Smooth muscle cell (in vitro differentiated cells): Measurements from ENCODE around the gene VAV2. TPM values are rescaled to one million over a fixed set of nuclear protein-coding genes. Genes with fewer than 3 reads are reported as not detected.

Experiments used
- DNase-seq: peaks from one replicate; lab custom pipeline; 2025; ENCODE audit not compliant: unreplicated experiment; lab: John Stamatoyannopoulos, UW
- H2AFZ ChIP-seq: fragments of 200-600 bp; sonication (generic); 2 replicates; pipeline ENCODE4 v1.6.0; 2016; ENCODE audit warnings: antibody characterized with exemption, low read depth, mild to moderate bottlenecking
- H3F3A ChIP-seq: fragments of 200-600 bp; sonication (generic); 2 replicates; pipeline ENCODE4 v1.6.0; 2017; ENCODE audit warnings: antibody characterized with exemption, low read depth
- H3K27ac ChIP-seq: fragments of 200-600 bp; sonication (generic); 2 replicates; pipeline ENCODE4 v1.5.1; 2016; ENCODE audit warnings: low read depth, mild to moderate bottlenecking
- H3K27me3 ChIP-seq: fragments of 200-600 bp; sonication (generic); 2 replicates; pipeline ENCODE4 v1.6.1; 2016; ENCODE audit warnings: low read depth, mild to moderate bottlenecking
- H3K36me3 ChIP-seq: fragments of 200-600 bp; sonication (generic); 2 replicates; pipeline ENCODE4 v1.5.1; 2016; ENCODE audit warnings: low read depth
- H3K4me1 ChIP-seq: fragments of 200-600 bp; sonication (generic); 2 replicates; pipeline ENCODE4 v1.5.1; 2016; ENCODE audit warnings: low read depth
- H3K4me2 ChIP-seq: fragments of 200-600 bp; sonication (generic); 2 replicates; pipeline ENCODE4 v1.6.0; 2016; ENCODE audit warnings: mild to moderate bottlenecking
- H3K4me3 ChIP-seq: fragments of 200-600 bp; sonication (generic); 2 replicates; pipeline ENCODE4 v1.5.1; 2016; ENCODE audit warnings: mild to moderate bottlenecking
- H3K79me2 ChIP-seq: fragments of 200-600 bp; sonication (generic); 2 replicates; pipeline ENCODE4 v1.6.0; 2016; ENCODE audit warnings: low read depth, mild to moderate bottlenecking
- H3K9ac ChIP-seq: fragments of 200-600 bp; sonication (generic); 2 replicates; pipeline ENCODE4 v1.6.0; 2016; ENCODE audit warnings: low read depth
- H3K9me3 ChIP-seq: fragments of 200-600 bp; sonication (generic); replicated peaks from 2 replicates; pipeline ENCODE4 v1.5.1; 2016; ENCODE audit warnings: low read depth
- H4K20me1 ChIP-seq: fragments of 200-600 bp; sonication (generic); 2 replicates; pipeline ENCODE4 v1.6.0; 2016; ENCODE audit warnings: low read depth
- WGBS: methylation state at CpG from one replicate; pipeline ENCODE4 v1.1.7; 2016; ENCODE audit warnings: low lambda C conversion rate; 5-methylcytosine and 5-hydroxymethylcytosine counted together
- polyA plus RNA-seq: library from polyadenylated mRNA; unstranded; fragments of >200 nt; fragmentation: Nextera tagmentation; extraction: Ambion mirVana; gene quantifications from 2 replicates; pipeline ENCODE4 v1.2.1, GENCODE V29; 2016
- total RNA-seq: library from RNA; depleted of rRNA; stranded (reverse); fragments of >200 nt; gene quantifications from 2 replicates; pipeline ENCODE4 v1.2.3, GENCODE V29; 2014
- TF ChIP-seq, protein P1 (sequence below): fragments of 200-600 bp; sonication (generic); IDR thresholded peaks from 2 replicates; pipeline ENCODE4 v1.5.1; 2017; ENCODE audit warnings: borderline replicate concordance, mild to moderate bottlenecking, antibody characterized with exemption; ENCODE audit not compliant: insufficient read depth, poor library complexity, severe bottlenecking

VAV2 gene
- total and polyA plus RNA-seq, 2 experiments from 2014 or later = 26.2 to 35.3 TPM

DNA sequence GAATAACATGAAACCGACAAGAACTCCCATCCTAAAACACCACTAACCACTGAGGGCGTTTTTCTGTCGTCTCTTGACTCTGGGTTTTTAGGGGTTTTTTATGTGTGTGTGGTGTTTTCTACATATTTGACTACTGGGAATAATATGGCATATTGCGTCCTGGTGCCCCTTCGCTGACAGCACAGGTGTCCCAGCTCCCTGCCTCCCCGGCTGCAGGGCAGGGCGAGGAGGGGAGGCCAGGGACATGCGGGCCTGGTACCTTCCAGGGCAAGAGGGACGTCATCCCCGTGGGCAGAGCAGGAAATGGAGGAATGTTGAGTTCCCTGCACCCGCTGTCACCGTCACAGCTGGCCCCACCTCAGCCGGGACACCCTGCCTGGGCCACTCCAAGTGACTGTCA is 34.8 kb downstream of the VAV2 start:
- Histone ChIP-seq H2AFZ (no peak overlapping the region), H3K79me2 (peaks cover 83% of the 10 kb centered on the region), H4K20me1 (peaks cover 91% of the 10 kb centered on the region), H3K4me3 (no peak overlapping the region), H3K9ac (no peak overlapping the region), H3K36me3 (no peaks in the 10 kb centered on the region), H3F3A (peaks cover 17% of the 10 kb centered on the region), H3K4me2 (peak overlapping the region; percentile 85), H3K27me3 (no peaks in the 10 kb centered on the region), H3K4me1 (peaks cover 32% of the 10 kb centered on the region), H3K9me3 (no peaks in the 10 kb centered on the region), H3K27ac (peak overlapping the region; percentile 94)
- DNase-seq = no peak
- WGBS = 60% methylated on average over 13 of the region's 13 CpGs
- TF ChIP-seq, protein P1, sequence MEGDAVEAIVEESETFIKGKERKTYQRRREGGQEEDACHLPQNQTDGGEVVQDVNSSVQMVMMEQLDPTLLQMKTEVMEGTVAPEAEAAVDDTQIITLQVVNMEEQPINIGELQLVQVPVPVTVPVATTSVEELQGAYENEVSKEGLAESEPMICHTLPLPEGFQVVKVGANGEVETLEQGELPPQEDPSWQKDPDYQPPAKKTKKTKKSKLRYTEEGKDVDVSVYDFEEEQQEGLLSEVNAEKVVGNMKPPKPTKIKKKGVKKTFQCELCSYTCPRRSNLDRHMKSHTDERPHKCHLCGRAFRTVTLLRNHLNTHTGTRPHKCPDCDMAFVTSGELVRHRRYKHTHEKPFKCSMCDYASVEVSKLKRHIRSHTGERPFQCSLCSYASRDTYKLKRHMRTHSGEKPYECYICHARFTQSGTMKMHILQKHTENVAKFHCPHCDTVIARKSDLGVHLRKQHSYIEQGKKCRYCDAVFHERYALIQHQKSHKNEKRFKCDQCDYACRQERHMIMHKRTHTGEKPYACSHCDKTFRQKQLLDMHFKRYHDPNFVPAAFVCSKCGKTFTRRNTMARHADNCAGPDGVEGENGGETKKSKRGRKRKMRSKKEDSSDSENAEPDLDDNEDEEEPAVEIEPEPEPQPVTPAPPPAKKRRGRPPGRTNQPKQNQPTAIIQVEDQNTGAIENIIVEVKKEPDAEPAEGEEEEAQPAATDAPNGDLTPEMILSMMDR = no peak

DNA sequence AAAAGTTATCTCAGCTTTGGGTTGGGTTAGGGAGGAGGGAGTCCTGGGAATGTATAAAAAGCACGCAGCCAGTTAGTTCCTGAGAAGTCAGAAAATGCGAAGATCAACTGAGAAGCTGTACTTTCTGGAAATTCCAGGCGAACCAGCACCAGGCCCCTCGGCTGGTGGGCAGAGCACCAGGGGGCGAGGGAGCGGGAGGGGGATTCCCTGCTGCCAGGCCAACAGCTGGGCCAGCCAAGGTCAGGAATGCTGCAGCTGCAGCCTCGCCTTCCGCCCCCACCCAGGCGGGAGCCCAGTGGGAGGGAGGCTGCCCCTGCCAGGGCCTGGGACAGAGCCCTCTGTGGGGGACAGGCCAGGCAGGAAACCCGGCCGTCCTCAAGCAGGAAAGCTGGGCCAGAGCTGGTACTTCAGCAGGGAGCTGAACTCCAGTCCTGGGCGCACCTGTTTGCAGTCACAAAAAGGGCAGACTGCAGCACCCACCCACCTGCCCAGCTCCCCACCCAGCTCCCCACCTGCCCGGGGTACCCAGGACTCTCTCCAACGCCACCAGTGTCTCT is 35.5 kb downstream of the VAV2 start:
- peaks cover 83% of the 10 kb centered on the region for H3K79me2 ChIP-seq
- no peaks in the 10 kb centered on the region for H3K27me3 ChIP-seq
- no peaks in the 10 kb centered on the region for H3K36me3 ChIP-seq
- WGBS = 26% methylated on average over 14 of the region's 14 CpGs
- H3K4me2 ChIP-seq = peak overlapping the region; percentile 85
- H3K27ac ChIP-seq = peak overlapping the region; percentile 94
- DNase-seq = peak; percentile 28
- H3K4me3 ChIP-seq = peak overlapping the region; percentile 17
- H3K9me3 ChIP-seq = no peaks in the 10 kb centered on the region
- H3K9ac ChIP-seq = peak overlapping the region; percentile 82
- no peak overlapping the region for H2AFZ ChIP-seq
- TF ChIP-seq, protein P1 = no peak
- H3K4me1 ChIP-seq = peaks cover 32% of the 10 kb centered on the region
- peaks cover 17% of the 10 kb centered on the region for H3F3A ChIP-seq
- peaks cover 91% of the 10 kb centered on the region for H4K20me1 ChIP-seq

DNA sequence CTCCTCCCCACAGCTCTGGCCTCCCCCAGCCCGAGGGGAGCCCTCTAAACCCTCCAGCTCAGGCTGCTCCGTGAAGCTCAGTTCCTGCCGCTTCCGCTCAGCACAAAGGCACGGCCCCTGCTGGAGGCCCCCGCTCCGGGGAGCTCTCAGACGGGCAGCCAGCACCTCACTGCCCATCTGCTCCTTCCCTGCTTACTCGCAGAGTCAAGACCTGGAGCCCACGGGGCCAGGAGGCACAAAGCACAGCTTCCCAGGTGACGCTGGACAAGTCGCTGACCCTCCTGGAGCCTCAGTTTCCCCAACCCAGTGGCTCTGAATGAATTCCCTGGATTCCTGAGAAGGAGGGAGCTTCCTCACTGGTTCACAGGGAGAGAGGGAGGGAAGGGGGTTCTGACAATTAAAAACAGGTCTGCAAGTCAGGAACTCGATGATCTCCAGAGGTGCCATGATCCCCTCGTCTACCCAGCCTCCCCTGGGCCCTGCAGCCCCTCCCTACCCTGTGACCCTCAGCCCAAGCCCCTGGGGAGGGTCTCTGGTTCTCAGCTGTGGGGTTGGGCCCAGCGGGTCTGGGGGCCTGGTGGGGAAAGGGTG is 36.2 kb downstream of the VAV2 start:
- Histone ChIP-seq H3F3A (peaks cover 17% of the 10 kb centered on the region), H3K79me2 (peaks cover 83% of the 10 kb centered on the region), H3K9me3 (no peaks in the 10 kb centered on the region), H3K36me3 (no peaks in the 10 kb centered on the region), H4K20me1 (peaks cover 91% of the 10 kb centered on the region), H3K4me2 (peak overlapping the region; percentile 85), H3K4me1 (peaks cover 32% of the 10 kb centered on the region), H3K27me3 (no peaks in the 10 kb centered on the region), H3K27ac (peak overlapping the region; percentile 94), H2AFZ (no peak overlapping the region), H3K9ac (peak overlapping the region; percentile 82), H3K4me3 (peak overlapping the region; percentile 17)
- TF ChIP-seq, protein P1 = no peak
- DNase-seq = peak; percentile 15
- WGBS = 13% methylated on average over 14 of the region's 15 CpGs
